HL-60/S4 treated with phorbol 12-myristate 13-acetate at 8.2 ng/mL for 4 days and 3 days (cell line): ENCODE results near the gene TXNDC9.
"Not testable (repeated sequence)": the region's sequence is repeated elsewhere in the genome, so short reads cannot be mapped to it uniquely, and the experiment has no call there.

Source experiments
- in situ Hi-C: fragments of 300-500 bp; cut with MboI; formaldehyde crosslinking; loops from 2 replicates; pipeline ENCODE4 v1.15.0; 2022; ENCODE audit warnings: low sequenced_read_pairs

The TXNDC9 gene

GRCh38 chr2:99335911-99336803 lies at the start of gene TXNDC9:
TXNDC9 (minus strand) TSS chr2:99336333; CDS start chr2:99333210, 3,123 bp downstream.
- in situ Hi-C loops: no loop called here

DNA sequence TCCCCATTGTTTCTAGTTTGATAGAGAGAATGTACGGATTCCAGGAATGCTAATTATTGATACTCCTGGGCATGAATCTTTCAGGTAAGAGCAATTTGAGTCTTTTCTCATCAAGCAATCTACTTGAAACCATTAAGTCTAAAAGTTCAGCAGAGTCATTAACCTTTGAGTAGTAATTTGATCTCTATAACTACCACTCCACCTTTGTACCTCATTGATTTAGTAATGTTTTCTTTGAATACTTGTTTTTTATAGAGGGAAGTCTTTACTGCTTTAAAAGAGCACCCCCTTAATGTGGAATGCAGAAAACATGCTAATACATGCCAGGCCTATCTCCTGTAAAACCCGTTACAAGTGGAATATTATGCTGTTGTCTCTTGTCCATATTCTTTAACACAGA lies 46.0 kb upstream of the TXNDC9 start:
- in situ Hi-C loops: no loop called here

- in situ Hi-C loops: no loop called here
Measured at GRCh38 chr2:99380376-99381010, 44.4 kb upstream of the TXNDC9 start.

DNA sequence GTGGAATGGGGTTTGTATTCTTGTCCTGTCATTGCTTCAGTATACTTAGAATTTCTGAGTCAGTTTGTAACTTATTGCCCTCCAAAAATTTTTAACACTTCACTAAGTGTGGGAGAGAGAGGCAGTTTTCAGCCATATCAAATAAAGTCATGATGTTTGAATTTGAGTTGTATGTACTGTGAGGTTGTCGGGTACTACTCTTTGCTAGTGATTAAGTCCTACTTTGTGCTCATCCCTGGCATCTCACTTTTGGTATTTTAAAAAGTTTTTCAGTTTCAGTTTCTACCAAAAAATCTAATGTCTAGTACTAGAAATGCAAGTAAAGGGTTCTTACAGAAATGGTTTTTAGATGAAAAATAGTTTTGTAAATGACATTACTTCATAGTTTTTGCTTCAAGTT lies 41.7 kb upstream of the TXNDC9 start:
- in situ Hi-C loops: no loop called here

DNA sequence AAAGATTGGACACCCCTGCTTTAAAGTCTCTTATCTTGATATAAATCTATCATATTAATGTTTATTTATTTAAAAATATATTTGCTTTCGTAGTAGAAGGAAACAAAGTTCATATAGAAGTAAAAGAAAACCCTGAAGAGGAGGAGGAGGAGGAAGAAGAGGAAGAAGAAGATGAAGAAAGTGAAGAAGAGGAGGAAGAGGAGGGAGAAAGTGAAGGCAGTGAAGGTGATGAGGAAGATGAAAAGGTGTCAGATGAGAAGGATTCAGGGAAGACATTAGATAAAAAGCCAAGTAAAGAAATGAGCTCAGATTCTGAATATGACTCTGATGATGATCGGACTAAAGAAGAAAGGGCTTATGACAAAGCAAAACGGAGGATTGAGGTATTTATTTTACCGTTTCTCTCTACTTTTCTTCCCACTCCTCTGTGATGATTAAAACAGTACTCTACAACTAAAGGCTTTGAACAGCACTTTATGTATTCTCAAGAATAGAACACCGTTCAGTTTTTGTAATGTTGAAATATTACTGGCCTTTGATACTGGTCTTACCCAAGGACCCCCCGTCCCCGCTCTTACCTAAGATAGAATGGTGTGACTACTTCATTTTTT lies 40.2 kb upstream of the TXNDC9 start:
- in situ Hi-C loops: no loop called here

GRCh38 chr2:99374747-99375146 lies 38.6 kb upstream of the TXNDC9 start:
- in situ Hi-C loops: no loop called here

- in situ Hi-C loops: no loop called here
Measured at GRCh38 chr2:99373144-99373543, 37.0 kb upstream of the TXNDC9 start.

DNA sequence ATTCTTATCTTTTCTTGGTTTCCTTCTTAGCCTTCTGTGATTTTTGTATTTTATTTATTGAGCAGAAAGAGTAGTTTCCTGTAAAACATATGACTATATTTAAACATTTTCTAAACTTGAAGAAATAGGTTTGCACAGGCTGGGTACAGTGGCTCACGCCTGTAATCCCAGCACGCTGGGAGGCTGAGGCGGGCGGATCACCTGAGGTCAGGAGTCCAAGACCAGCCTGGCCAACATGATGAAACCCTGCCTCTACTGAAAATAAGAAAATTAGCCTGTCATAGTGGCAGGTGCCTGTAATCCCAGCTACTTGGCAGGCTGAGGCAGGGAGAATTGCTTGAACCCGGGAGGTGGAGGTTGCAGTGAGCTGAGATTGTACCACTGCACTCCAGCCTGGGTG lies 32.7 kb upstream of the TXNDC9 start:
- in situ Hi-C loops: not testable (repeated sequence)

GRCh38 chr2:99365661-99366060 lies 29.5 kb upstream of the TXNDC9 start:
- in situ Hi-C loops: no loop called here

DNA sequence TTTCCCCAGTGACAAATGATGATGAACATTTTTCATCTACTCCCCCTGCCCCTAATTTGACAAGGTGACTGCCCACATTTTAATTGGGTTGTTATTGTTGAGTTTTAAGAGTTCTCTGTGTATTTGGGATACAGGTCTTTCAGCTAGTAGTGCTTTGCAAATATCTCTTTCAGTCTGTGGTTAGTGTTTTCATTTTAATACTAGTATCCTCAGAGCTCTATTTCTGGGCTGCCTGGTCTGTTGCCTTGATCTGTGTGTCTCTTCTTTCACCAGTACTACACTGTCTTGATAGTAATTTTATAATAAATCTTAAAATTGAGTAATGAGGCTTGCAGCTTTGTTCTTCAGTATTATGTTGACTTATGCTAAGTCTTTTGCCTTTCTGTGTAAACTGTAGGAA lies 20.7 kb upstream of the TXNDC9 start:
- in situ Hi-C loops: no loop called here

- in situ Hi-C loops: not testable (repeated sequence)
Measured at GRCh38 chr2:99354825-99355224, 18.7 kb upstream of the TXNDC9 start.

DNA sequence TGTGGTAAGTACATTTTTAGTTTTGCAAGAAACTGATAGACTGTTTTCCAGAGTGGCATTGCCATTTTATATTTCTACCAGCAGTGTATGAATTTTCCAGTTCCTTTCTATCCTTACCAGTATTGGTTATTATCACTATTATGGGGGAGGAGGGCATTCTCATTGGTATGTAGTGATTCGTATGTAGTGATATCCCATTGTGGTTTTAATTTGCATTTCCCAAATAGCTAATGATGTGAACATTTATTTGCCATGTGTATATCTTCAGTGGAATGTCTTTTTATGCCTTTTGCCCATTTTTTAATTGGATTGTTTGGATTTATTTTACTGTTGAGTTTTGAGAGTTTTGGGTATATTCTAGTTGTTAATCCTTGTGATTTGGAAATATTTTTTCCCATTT lies 17.9 kb upstream of the TXNDC9 start:
- in situ Hi-C loops: no loop called here

DNA sequence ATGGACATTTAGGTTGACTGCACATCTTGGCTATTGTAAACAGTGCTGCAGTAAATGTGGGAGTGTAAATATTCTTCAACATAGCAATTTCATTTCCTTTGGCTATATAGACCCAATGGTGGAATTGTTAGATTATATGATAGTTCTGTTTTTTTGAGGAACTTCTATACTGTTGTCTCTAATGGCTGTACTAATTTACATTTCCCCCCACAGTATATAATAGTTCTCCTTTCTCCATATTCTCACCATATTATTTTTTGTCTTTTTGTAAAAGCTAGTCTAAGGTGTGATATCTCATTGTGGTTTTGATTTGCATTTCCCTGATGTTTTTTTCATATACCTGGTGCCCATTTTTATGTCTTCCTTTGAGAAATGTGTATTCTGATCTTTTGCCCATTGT lies 14.1 kb upstream of the TXNDC9 start:
- in situ Hi-C loops: no loop called here

DNA sequence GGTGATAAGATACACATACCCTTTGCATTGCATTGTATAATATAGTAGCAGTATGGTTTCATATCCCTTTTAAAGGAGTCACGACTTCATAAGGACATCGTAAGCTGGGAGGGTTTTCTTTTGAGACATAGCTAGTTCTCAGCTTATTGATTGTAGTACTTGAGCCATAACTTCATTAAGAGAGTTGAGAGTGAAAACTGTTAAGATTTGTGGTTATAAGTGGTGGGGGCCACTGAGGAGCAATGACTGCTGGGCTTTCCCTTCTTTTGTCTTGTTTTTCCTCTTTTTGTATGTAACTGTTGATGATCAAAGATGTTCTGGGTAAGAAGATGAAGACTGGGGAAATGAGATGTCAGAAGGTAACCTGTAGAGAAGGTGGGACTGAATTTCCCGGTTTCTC lies 12.0 kb upstream of the TXNDC9 start:
- in situ Hi-C loops: no loop called here

DNA sequence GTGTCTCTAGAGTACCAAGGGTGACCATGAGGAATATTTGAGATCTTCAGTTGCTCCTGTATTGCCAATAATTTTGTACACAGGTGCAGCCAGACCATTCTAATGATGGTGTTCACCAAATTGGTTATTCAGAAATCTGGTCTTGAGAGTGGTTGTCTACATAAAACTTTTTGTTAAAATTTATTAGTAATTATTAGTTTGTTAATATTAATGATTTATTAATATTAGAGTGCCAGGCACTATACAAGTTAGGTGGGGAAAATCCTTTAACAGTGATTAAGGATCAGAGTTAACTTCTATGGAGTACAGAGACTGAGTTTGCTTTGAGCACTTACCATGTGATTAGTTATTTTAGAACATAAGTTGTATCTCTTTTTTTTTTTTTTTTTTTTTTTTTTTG lies 10.1 kb upstream of the TXNDC9 start:
- in situ Hi-C loops: no loop called here

DNA sequence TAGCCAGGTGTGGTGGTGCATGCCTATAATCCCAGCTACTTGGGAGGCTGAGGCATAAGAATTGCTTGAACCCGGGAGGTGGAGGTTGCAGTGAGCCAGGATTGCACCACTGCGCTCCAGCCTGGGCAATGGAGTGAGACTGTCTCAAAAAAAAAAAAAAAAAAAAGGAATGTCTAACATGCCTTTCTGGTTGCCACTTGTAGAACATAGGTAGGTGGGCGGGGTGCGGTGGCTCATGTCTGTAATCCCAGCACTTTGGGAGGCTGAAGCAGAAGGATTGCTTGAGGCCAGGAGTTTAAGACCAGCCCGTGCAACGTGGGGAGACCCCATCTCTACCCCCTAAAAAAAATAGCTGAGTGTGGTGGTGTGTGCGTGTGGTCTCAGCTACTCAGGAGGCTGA lies 9.3 kb upstream of the TXNDC9 start:
- in situ Hi-C loops: not testable (repeated sequence)

- in situ Hi-C loops: no loop called here
Measured at GRCh38 chr2:99342536-99342935, 6.4 kb upstream of the TXNDC9 start.

GRCh38 chr2:99340669-99341236 lies 4.6 kb upstream of the TXNDC9 start:
- in situ Hi-C loops: no loop called here

- in situ Hi-C loops: no loop called here
Measured at GRCh38 chr2:99338029-99338585, 2.0 kb upstream of the TXNDC9 start.

DNA sequence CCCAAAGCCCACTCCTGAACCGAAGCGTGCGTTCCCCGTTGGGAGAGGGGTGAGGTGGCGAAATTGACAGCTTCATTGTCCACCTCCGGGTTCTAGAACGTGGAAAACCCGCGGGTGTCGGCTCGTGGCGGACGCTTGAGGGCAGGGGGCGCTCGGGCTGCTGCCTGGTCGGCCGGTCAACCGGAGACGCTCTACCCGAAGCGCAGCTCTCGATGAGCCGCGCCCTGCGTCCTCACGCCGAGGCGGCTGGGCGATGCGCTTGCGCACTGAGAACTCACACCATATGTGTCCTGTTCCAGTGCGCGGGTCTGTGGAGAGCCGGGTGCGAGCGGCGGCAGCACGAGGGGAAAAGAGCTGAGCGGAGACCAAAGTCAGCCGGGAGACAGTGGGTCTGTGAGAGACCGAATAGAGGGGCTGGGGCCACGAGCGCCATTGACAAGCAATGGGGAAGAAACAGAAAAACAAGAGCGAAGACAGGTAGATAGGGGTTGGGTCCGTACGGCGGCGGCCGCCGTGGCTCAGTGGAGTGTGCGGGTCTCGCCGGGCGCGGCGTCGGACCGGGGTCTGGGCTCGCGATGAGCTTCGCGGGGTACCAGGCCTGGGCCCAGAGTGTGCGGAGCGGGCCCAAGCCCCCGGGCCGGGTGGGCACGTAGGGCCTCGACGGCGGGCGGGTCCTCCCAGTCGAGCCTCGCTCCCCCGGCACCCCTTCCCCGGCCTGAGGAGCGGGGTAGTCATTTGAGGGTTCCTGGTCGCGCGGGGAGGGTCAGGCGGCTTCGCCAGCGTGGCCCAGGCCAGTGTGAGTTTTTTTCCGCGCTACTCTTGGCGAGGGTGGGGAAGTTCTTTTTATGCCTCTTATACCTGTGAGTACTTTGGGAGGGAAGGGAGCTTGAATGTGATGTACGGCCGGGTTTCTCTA lies 1.2 kb upstream of the TXNDC9 start, which contains the start of gene EIF5B:
EIF5B (plus strand) TSS at position 277 of the 916 bp plus-strand sequence; CDS start at position 443, 166 bp downstream.
- in situ Hi-C loops: no loop called here
